Measurements from ENCODE around the gene MEAK7. TPM values are rescaled to one million over a fixed set of nuclear protein-coding genes. Genes with fewer than 3 reads are reported as not detected.
A peak's percentile ranks its signal among the peaks of the same experiment; 100 is the strongest.
"Not testable (repeated sequence)": the region's sequence is repeated elsewhere in the genome, so short reads cannot be mapped to it uniquely, and the experiment has no call there.

The MEAK7 gene
- total RNA-seq, 2 experiments from 2014 or later = 6.3 to 7.0 TPM

DNA sequence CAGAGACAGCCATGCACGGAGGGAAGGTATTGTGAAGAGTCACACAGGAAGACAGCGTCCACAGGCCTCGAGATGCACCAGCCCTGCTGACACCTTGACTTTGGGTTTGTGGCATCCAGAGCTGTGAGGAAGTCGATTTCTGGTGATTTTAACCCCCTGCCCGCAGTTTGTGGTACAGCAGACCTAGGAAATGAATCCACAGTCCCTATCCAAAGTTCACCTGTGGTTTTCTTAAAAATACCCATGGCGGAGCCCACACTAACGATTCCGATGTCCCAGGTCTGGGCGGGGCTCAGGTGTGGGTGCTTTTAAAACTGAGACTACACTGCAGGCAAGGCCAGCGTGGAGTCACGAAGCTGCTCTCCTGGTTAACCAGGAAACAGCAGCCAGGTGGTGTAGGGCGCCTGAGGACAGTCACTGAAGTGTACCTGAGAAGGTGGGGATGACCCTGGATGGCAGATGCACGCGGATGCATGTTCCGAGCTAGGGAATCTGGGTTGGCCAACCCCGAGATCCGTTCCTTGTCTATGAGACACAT lies 14.4 kb upstream of the MEAK7 start:
- H3K27ac Mint-ChIP-seq = peak overlapping the region; percentile 30
- peaks cover 60% of the 10 kb centered on the region for H3K4me1 Mint-ChIP-seq (ENCODE audit: low read depth)
- H3K36me3 Mint-ChIP-seq (ENCODE audit: low read depth) = no peaks in the 10 kb centered on the region
- intact Hi-C loops (cut with micrococcal nuclease) = no loop called here
- CTCF ChIA-PET = interaction anchor here (1.2 to 2.3 kb wide), 5 partner anchors 8 to 34 kb away, joined by 4 to 12 read pairs (median 5); no protein-coding TSS in a partner anchor
- H3K27me3 Mint-ChIP-seq (ENCODE audit: low read depth) = no peaks in the 10 kb centered on the region
- no peak overlapping the region for H3K4me3 Mint-ChIP-seq
- DNase-seq = peak; percentile 73
- H3K9me3 Mint-ChIP-seq = no peaks in the 10 kb centered on the region

DNA sequence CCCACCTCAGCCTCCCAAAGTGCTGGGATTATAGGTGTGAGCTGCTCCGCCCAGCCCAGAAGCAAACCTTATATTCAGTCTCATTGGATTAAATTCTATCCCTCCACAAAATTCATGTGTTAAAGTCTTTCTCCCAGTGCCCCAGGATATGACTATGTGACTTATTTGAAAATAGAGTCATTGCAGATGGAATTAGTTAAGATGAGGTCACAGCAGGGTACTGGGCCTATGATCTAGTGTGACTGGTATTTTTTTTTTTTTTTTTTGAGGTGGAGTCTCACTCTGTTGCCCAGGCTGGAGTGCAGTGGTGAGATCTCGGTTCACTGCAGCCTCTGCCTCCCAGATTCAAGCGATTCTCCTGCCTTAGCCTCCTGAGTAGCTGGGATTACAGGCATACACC lies 13.8 kb upstream of the MEAK7 start:
- intact Hi-C loops (cut with micrococcal nuclease); H3K27me3 Mint-ChIP-seq (ENCODE audit: low read depth); H3K36me3 Mint-ChIP-seq (ENCODE audit: low read depth); H3K27ac Mint-ChIP-seq; H3K9me3 Mint-ChIP-seq; H3K4me3 Mint-ChIP-seq; DNase-seq: not testable (repeated sequence)
- peaks cover 67% of the 10 kb centered on the region for H3K4me1 Mint-ChIP-seq (ENCODE audit: low read depth)
- CTCF ChIA-PET = interaction anchor here (1.3 to 2.3 kb wide), 2 partner anchors 12 to 33 kb away, joined by 5 to 12 read pairs; no protein-coding TSS in a partner anchor

DNA sequence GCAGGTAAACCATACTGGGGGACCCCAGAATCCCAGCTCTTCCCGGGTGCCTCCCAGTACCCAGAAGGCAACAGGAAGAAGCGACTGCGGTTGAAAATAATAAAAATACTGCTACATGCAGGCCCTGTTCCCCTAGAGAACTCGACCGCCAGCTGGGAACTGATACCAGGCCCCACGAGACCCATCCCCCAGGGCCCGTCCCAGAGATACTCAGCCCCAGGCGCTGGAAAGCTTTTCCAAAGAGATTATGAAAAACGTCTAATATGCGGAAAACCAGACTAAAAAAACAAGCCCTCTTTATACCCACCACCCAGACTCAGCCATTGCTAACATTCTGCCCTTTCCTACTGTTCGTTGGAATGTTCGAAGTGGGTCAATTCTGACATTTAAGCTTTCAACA lies 12.9 kb upstream of the MEAK7 start:
- DNase-seq = no peak
- CTCF ChIA-PET = interaction anchor here (0.5 to 2.3 kb wide), 5 partner anchors 11 to 203 kb away, joined by 3 to 12 read pairs (median 5); no protein-coding TSS in a partner anchor
- Mint-ChIP-seq H3K9me3 (no peaks in the 10 kb centered on the region), H3K36me3 (ENCODE audit: low read depth) (no peaks in the 10 kb centered on the region), H3K27ac (no peak overlapping the region), H3K27me3 (ENCODE audit: low read depth) (no peaks in the 10 kb centered on the region), H3K4me3 (no peak overlapping the region), H3K4me1 (ENCODE audit: low read depth) (peaks cover 71% of the 10 kb centered on the region)
- intact Hi-C loops (cut with micrococcal nuclease) = no loop called here

DNA sequence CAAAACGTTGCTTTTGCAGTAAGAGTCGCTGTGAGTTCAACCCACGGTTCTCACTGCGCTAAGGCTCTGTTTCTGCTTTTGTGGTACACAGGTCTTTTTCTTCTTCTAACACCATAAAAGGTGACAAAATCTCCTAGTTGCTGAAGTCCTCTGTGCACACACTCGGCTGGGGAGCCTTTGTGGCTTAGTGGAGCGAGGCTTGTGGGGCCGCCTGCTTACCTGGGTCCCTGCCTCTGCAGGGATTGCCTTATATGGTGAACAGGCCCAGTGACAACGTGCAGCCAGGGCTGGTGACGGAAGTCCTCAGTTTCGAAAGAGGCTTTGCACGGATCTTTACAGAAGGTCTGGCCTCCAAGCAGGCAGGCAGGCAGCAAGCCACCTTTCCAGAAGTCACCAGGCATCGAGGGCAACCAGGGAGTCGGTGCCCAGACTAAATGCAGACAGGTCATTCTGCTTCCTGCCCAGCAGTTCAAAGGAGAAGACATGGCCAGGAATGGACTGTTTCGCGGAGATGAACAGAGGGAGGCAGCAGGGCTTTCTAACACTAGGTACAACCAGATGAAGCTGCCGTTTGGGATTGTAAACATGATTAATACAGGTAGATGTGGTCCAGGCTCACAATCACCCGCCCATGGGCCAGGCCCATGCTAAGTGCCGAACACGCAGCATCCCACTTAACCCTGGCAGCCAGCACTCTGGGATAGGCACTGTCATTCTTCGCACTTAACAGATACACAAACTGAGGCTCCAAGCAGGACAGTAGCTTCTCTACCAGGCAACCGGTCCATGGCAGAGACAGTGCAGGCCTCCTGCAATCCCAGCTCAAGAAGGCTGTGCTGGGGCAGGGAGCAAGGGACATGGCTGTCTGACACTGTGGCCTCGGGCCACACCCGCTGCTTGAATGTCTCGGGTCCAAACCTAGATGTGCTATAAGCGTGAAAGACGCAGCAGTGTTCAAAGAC lies 10.7 kb upstream of the MEAK7 start:
- DNase-seq = peak; percentile 87
- peak overlapping the region; percentile 35 for H3K4me3 Mint-ChIP-seq
- H3K9me3 Mint-ChIP-seq = no peaks in the 10 kb centered on the region
- intact Hi-C loops (cut with micrococcal nuclease) = loop anchor here (1.0 to 5.0 kb wide), 5 partner anchors 9 to 237 kb away; no protein-coding TSS in a partner anchor
- CTCF ChIA-PET = interaction anchor here (0.6 to 8.0 kb wide), 6 partner anchors 37 to 642 kb away, joined by 3 to 141 read pairs (median 4); partner anchors contain the start of gene COTL1
- no peaks in the 10 kb centered on the region for H3K27me3 Mint-ChIP-seq (ENCODE audit: low read depth)
- H3K4me1 Mint-ChIP-seq (ENCODE audit: low read depth) = peaks cover 73% of the 10 kb centered on the region
- H3K27ac Mint-ChIP-seq = peak overlapping the region; percentile 95
- H3K36me3 Mint-ChIP-seq (ENCODE audit: low read depth) = no peaks in the 10 kb centered on the region

DNA sequence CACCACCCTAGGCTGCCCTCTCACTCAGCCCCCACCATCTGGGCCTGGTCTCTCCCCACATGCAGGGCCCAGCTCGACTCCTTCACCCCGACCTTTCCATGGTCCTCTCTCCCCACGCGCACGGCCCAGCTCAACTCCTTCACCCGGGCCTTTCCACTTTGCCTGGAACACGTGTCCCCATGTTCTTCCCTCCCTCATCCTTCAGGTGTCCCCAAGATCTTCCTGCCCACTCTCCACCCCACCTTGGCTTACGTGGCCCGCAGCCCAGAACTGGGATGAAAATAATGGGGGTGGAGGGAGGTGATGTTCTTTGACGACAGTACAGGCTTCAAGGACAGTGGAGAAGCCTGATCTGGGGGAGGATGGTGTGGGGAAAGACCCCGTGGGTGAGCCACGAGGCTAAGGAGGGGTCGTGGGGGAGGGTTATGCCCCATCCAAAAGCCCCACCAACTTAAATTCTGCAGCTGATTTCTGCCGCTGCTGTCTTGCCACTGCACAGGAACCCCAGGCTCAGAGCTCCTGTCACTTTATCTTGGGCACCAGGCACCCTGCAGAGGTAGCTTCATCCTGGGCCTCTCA lies 9.9 kb upstream of the MEAK7 start:
- Mint-ChIP-seq H3K4me1 (ENCODE audit: low read depth) (peaks cover 65% of the 10 kb centered on the region), H3K9me3 (no peaks in the 10 kb centered on the region), H3K27me3 (ENCODE audit: low read depth) (no peaks in the 10 kb centered on the region), H3K27ac (peak overlapping the region; percentile 95), H3K4me3 (peak overlapping the region; percentile 38), H3K36me3 (ENCODE audit: low read depth) (no peaks in the 10 kb centered on the region)
- intact Hi-C loops (cut with micrococcal nuclease) = loop anchor here (1.0 to 5.0 kb wide), 3 partner anchors 8 to 238 kb away; no protein-coding TSS in a partner anchor
- DNase-seq = no peak
- CTCF ChIA-PET = interaction anchor here (0.6 to 8.0 kb wide), 8 partner anchors 10 to 1044 kb away, joined by 3 to 141 read pairs (median 4); partner anchors contain the start of genes COTL1 and MEAK7

DNA sequence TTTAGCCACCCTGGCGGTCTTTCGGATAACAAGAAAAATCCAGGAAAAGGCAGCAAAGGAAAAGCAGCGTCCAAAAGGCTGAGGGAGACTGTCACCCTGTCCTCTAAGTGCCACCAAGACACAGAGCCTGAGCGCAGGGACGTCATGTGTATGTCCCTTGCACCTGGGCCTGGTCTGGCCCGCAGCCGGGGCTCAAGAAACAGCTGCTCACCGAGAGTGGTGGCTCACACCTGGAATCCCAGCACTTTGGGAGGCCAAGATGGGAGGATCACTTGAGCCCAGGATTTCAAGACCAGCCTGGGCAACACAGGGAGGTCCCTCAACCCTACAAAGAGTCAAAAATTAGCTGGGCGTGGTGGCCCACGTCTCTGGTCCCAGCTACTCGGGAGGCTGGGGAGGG lies 9.2 kb upstream of the MEAK7 start:
- no peaks in the 10 kb centered on the region for H3K36me3 Mint-ChIP-seq (ENCODE audit: low read depth)
- CTCF ChIA-PET = interaction anchor here (0.6 to 8.0 kb wide), 8 partner anchors 9 to 225 kb away, joined by 3 to 141 read pairs (median 4); partner anchors contain the start of genes COTL1 and MEAK7
- H3K4me1 Mint-ChIP-seq (ENCODE audit: low read depth) = peaks cover 59% of the 10 kb centered on the region
- DNase-seq = no peak
- H3K27me3 Mint-ChIP-seq (ENCODE audit: low read depth) = no peaks in the 10 kb centered on the region
- no peak overlapping the region for H3K4me3 Mint-ChIP-seq
- intact Hi-C loops (cut with micrococcal nuclease) = loop anchor here (1.0 to 5.0 kb wide), 3 partner anchors 7 to 239 kb away; no protein-coding TSS in a partner anchor
- no peaks in the 10 kb centered on the region for H3K9me3 Mint-ChIP-seq
- H3K27ac Mint-ChIP-seq = peak overlapping the region; percentile 95

DNA sequence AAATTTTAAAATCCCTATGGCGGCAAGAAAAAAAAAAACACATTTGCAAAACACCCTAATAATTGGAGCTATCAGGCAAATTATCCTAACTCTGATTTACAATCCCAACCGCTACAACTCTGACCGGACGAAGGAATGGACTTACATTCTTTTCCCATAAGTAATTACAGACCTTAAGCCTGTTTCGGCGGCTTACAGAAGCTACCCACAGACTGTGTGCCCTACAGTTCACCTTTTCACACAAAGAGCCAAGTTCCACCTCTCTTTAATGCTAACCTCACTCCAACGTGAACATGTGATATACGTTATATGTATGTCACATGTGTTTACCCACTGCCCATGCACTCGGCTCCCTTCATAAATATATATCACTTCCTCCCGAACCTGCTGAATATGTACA lies 8.7 kb upstream of the MEAK7 start:
- no peak for DNase-seq
- Mint-ChIP-seq H3K9me3 (no peaks in the 10 kb centered on the region), H3K27me3 (ENCODE audit: low read depth) (no peaks in the 10 kb centered on the region), H3K4me3 (no peak overlapping the region), H3K36me3 (ENCODE audit: low read depth) (no peaks in the 10 kb centered on the region), H3K4me1 (ENCODE audit: low read depth) (peaks cover 60% of the 10 kb centered on the region), H3K27ac (peak overlapping the region; percentile 1)
- CTCF ChIA-PET = interaction anchor here (0.6 to 8.0 kb wide), 6 partner anchors 20 to 213 kb away, joined by 3 to 141 read pairs (median 6); partner anchors contain the start of gene COTL1
- intact Hi-C loops (cut with micrococcal nuclease) = loop anchor here (5.0 kb wide), 1 partner anchor 239 kb away; no protein-coding TSS in a partner anchor

DNA sequence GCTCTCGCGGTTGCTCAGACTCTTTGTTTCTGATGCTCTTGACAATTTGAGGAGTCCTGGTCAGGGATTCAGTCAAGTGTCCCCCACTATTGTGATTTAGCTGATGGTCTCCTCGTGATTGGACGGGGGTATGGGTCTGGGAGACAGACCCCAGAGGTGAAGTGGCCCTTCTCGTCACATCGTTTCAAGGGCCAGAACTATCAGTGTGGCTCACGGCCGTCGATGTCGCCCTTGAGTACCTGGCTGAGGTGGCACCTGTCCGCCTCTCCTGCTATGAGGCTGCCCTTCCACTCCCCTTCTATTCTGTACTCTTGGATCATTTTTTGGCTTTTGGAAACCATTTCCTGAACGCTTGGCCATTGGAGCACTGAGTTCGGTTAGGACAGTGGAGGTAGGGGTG lies 7.4 kb upstream of the MEAK7 start:
- Mint-ChIP-seq H3K4me1 (ENCODE audit: low read depth) (peaks cover 64% of the 10 kb centered on the region), H3K4me3 (no peak overlapping the region), H3K36me3 (ENCODE audit: low read depth) (no peaks in the 10 kb centered on the region), H3K9me3 (no peaks in the 10 kb centered on the region), H3K27ac (no peak overlapping the region), H3K27me3 (ENCODE audit: low read depth) (no peaks in the 10 kb centered on the region)
- intact Hi-C loops (cut with micrococcal nuclease) = loop anchor here (1.0 to 5.0 kb wide), 7 partner anchors 88 to 458 kb away; partner anchors contain the start of gene COTL1
- DNase-seq = no peak
- CTCF ChIA-PET = interaction anchor here (0.8 to 8.0 kb wide), 7 partner anchors 21 to 111 kb away, joined by 3 to 141 read pairs (median 8); partner anchors contain the start of gene COTL1

DNA sequence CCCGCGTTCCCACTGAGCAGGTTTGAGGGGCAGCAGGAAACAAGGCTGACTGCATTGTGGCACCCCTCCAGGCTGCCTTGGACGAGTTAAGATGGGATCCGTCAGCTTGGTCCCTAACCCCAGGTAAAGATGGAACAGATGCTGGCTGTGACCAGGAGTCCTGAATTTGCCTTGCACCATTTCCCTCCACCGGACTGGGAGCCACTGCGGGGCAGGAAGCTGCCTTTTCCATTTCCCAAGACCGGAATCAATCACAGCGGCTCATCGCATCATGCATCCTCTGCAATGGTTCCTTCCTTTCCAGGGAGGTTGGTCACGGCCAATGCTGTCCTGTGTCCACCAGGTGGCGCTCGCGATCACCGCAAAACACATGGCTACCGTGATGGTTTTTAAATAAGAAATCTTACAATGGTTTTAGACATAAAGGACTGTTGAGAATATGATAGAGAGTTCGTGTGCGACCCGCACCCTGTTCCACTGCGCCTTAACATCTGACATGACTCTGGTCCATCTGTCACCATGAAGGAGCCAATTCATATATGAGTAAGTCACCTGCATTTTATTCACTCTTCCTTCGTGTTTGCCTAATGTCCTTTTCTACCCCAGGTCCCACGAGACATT lies 6.8 kb upstream of the MEAK7 start:
- H3K27ac Mint-ChIP-seq = no peak overlapping the region
- H3K27me3 Mint-ChIP-seq (ENCODE audit: low read depth) = no peaks in the 10 kb centered on the region
- DNase-seq = peak; percentile 86
- intact Hi-C loops (cut with micrococcal nuclease) = loop anchor here (1.0 to 5.0 kb wide), 7 partner anchors 89 to 459 kb away; partner anchors contain the start of gene COTL1
- no peaks in the 10 kb centered on the region for H3K9me3 Mint-ChIP-seq
- H3K36me3 Mint-ChIP-seq (ENCODE audit: low read depth) = no peaks in the 10 kb centered on the region
- CTCF ChIA-PET = interaction anchor here (0.6 to 8.0 kb wide), 15 partner anchors 8 to 234 kb away, joined by 3 to 141 read pairs (median 5); partner anchors contain the start of gene COTL1
- H3K4me1 Mint-ChIP-seq (ENCODE audit: low read depth) = peaks cover 64% of the 10 kb centered on the region
- H3K4me3 Mint-ChIP-seq = no peak overlapping the region

DNA sequence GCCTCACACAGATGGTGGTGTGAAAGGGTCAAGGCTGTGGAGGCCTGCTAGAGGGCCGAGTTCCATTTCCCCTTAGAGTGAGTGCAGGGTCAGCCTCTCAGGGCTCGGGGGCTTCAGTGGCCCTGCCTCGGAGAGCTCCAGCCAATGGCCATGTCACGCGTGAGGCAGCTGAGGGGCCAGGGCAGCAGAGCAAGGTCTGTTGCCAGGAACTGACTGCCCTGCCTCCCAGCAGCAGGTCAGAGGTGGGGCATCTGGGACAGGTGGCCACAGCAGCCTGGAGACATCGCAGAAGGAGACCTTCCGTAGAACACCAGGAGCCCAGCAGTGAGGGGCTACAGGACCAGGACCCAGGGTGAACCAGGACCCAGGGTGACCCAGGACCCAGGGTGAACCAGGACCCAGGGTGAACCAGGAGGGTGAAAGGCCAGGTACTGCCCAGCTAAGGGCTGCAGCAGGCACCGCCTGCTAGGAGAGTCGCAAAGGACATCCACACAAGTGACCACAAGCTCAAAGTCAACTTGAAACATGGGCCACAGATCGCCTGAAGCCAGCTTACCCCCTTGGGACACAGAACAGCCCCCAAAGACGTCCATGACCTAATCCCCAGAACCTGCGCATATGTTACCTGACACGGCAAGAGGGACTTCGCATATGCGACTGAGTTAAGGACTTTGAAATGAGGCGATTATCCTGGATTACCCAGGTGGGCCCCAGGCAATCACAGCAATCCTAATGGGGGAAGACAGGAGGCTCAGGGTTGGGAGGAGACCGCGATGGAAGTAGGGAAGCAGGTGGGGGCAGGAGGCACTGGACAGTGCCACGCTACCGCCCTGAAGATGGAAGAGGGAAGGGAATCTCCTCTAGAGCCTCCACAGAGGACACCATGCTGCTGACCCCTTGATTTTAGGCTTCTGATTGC lies 4.8 kb upstream of the MEAK7 start:
- DNase-seq = no peak

More for the DNA sequence above, 4.8 kb upstream of the MEAK7 start:
- Mint-ChIP-seq H3K27ac (no peak overlapping the region), H3K4me1 (ENCODE audit: low read depth) (peaks cover 62% of the 10 kb centered on the region), H3K9me3 (no peaks in the 10 kb centered on the region), H3K36me3 (ENCODE audit: low read depth) (no peaks in the 10 kb centered on the region), H3K27me3 (ENCODE audit: low read depth) (no peaks in the 10 kb centered on the region), H3K4me3 (no peak overlapping the region)
- intact Hi-C loops (cut with micrococcal nuclease) = loop anchor here (5.0 kb wide), 2 partner anchors 443 to 503 kb away; partner anchors contain the start of gene ZDHHC7
- CTCF ChIA-PET = interaction anchor here (0.6 to 8.0 kb wide), 10 partner anchors 23 to 259 kb away, joined by 3 to 141 read pairs (median 4); partner anchors contain the start of gene COTL1

Data from activated naive CD4-positive, alpha-beta T cell treated with anti-CD3 and anti-CD28 coated beads for 36 hours (primary cell).